IMR-90 (cell line): ENCODE measurements around the gene OTOG. TPM values are rescaled to one million over a fixed set of nuclear protein-coding genes. Genes with fewer than 3 reads are reported as not detected.

ENCODE experiments used
- ATAC-seq: fragments of 200-7000 bp; cut with Tn5 transposase; 2 replicates; pipeline ENCODE4 v1.9.1; 2020; ENCODE audit warnings: low read depth, mild to moderate bottlenecking, moderate library complexity
- BruUV-seq: library from RNA; stranded (reverse); fragments of 400-500 nt; replicated peaks from 2 replicates; lab custom pipeline; 2021; lab: Mats Ljungman, UMichigan
- CTCF ChIA-PET: fragments of 300-600 bp; formaldehyde crosslinking; extraction: SDS; loops from one replicate; lab custom pipeline; 2021; ENCODE audit warnings: antibody characterized with exemption; lab: Yijun Ruan, JAX
- POLR2A ChIA-PET: fragments of 300-600 bp; sonication (Branson Sonifier 250); formaldehyde crosslinking; loops from one replicate; lab custom pipeline; 2022; ENCODE audit warnings: antibody characterized with exemption; ENCODE audit not compliant: unreplicated experiment; lab: Charles Lee
- DNase-seq: peaks from one replicate; pipeline ENCODE4 v3.0.0; 2013
- H2AFZ ChIP-seq: replicated peaks from 2 replicates; pipeline ENCODE3; 2013; ENCODE audit warnings: low read length, mild to moderate bottlenecking; ENCODE audit not compliant: poor library complexity
- H2AK5ac ChIP-seq: 2 replicates; pipeline ENCODE4 v1.6.1; 2013; ENCODE audit warnings: low read depth, low read length, inconsistent platforms
- H2AK9ac ChIP-seq: replicated peaks from 2 replicates; pipeline ENCODE3; 2013; ENCODE audit warnings: mild to moderate bottlenecking, low read depth, low read length, moderate library complexity; ENCODE audit not compliant: poor library complexity
- H2BK120ac ChIP-seq: 2 replicates; pipeline ENCODE4 v1.6.1; 2013; ENCODE audit warnings: low read depth, low read length, inconsistent platforms
- H2BK15ac ChIP-seq: 3 replicates; pipeline ENCODE4 v1.6.1; 2013; ENCODE audit warnings: low read depth, low read length, inconsistent platforms
- H2BK20ac ChIP-seq: 2 replicates; pipeline ENCODE4 v1.6.1; 2013; ENCODE audit warnings: low read depth, mild to moderate bottlenecking, inconsistent platforms, low read length, moderate library complexity
- H2BK5ac ChIP-seq: 2 replicates; pipeline ENCODE4 v1.6.1; 2013; ENCODE audit warnings: mild to moderate bottlenecking, low read depth, low read length, inconsistent platforms; ENCODE audit not compliant: poor library complexity, severe bottlenecking
- H3K14ac ChIP-seq: replicated peaks from 2 replicates; pipeline ENCODE4 v1.6.1; 2013; ENCODE audit warnings: low read depth, low read length, inconsistent platforms
- H3K18ac ChIP-seq: 2 replicates; pipeline ENCODE4 v1.6.1; 2013; ENCODE audit warnings: low read depth, low read length, control low read depth
- H3K23ac ChIP-seq: 2 replicates; pipeline ENCODE4 v1.6.1; 2013; ENCODE audit warnings: low read depth, low read length, inconsistent platforms
- H3K27ac ChIP-seq: 2 replicates; pipeline ENCODE4 v1.5.1; 2013; ENCODE audit warnings: mild to moderate bottlenecking, control low read depth, low read length; ENCODE audit not compliant: insufficient read depth
- H3K27me3 ChIP-seq: 2 replicates; pipeline ENCODE4 v1.6.1; 2013; ENCODE audit warnings: low read length; ENCODE audit not compliant: control insufficient read depth, insufficient read depth
- H3K36me3 ChIP-seq: 2 replicates; pipeline ENCODE4 v1.6.1; 2013; ENCODE audit warnings: low read length, mixed read lengths; ENCODE audit not compliant: control insufficient read depth, insufficient read depth
- H3K4ac ChIP-seq: 2 replicates; pipeline ENCODE4 v1.6.1; 2013; ENCODE audit warnings: low read depth, low read length, inconsistent platforms
- H3K4me1 ChIP-seq: 2 replicates; pipeline ENCODE4 v1.6.1; 2013; ENCODE audit warnings: low read length, mixed read lengths; ENCODE audit not compliant: control insufficient read depth, insufficient read depth
- H3K4me2 ChIP-seq: 2 replicates; pipeline ENCODE4 v1.6.1; 2013; ENCODE audit warnings: low read depth, mild to moderate bottlenecking, control low read depth, low read length, moderate library complexity
- H3K4me3 ChIP-seq: 2 replicates; pipeline ENCODE4 v1.5.1; 2013; ENCODE audit warnings: low read depth, mild to moderate bottlenecking, control low read depth, low read length, moderate library complexity; ENCODE audit not compliant: insufficient read depth
- H3K56ac ChIP-seq: 2 replicates; pipeline ENCODE4 v1.6.1; 2013; ENCODE audit warnings: low read length, inconsistent platforms; ENCODE audit not compliant: insufficient read depth; ENCODE audit errors: extremely low read depth
- H3K79me1 ChIP-seq, 2 experiments: 2 replicates each; pipeline ENCODE4 v1.6.1; 2013; ENCODE audit warnings: low read length in 2 of 2, inconsistent platforms in 1 of 2, low read depth in 1 of 2
- H3K9ac ChIP-seq: 2 replicates; pipeline ENCODE4 v1.6.1; 2013; ENCODE audit warnings: low read depth, low read length, control low read depth
- H3K9me1 ChIP-seq: 2 replicates; pipeline ENCODE4 v1.6.1; 2013; ENCODE audit warnings: low read length, inconsistent platforms; ENCODE audit not compliant: insufficient read depth
- H3K9me3 ChIP-seq: 2 replicates; pipeline ENCODE4 v1.6.1; 2013; ENCODE audit warnings: low read length; ENCODE audit not compliant: control insufficient read depth, insufficient read depth
- H4K20me1 ChIP-seq: 2 replicates; pipeline ENCODE4 v1.6.1; 2013; ENCODE audit warnings: low read length, inconsistent platforms; ENCODE audit not compliant: insufficient read depth
- H4K5ac ChIP-seq: 2 replicates; pipeline ENCODE4 v1.6.1; 2013; ENCODE audit warnings: mild to moderate bottlenecking, low read depth, low read length, control low read depth
- H4K8ac ChIP-seq, 2 experiments: 2 replicates each; pipeline ENCODE4 v1.6.1; 2013; ENCODE audit warnings: low read depth in 2 of 2, low read length in 2 of 2, control low read depth in 1 of 2, inconsistent platforms in 1 of 2
- H4K91ac ChIP-seq: 2 replicates; pipeline ENCODE4 v1.6.1; 2013; ENCODE audit warnings: low read depth, low read length, inconsistent platforms; ENCODE audit not compliant: insufficient read depth
- BHLHE40 ChIP-seq: fragments of 150-350 bp; IDR thresholded peaks from 2 replicates; pipeline ENCODE4 v1.6.1; 2016; ENCODE audit warnings: mild to moderate bottlenecking, low read depth, low read length
- CEBPB ChIP-seq: IDR thresholded peaks from 2 replicates; pipeline ENCODE4 v1.6.1; 2012; ENCODE audit warnings: low read depth, low read length, improper control_type of control experiment
- CTCF ChIP-seq: conservative IDR thresholded peaks from 2 replicates; pipeline ENCODE4 v1.5.1; 2012; ENCODE audit warnings: mild to moderate bottlenecking, low read depth, low read length, improper control_type of control experiment
- ELK1 ChIP-seq: fragments of 150-350 bp; IDR thresholded peaks from 2 replicates; pipeline ENCODE4 v1.6.1; 2016; ENCODE audit warnings: low read depth, mild to moderate bottlenecking, low read length, moderate library complexity, borderline replicate concordance
- MXI1 ChIP-seq: IDR thresholded peaks from 2 replicates; pipeline ENCODE4 v1.6.1; 2012; ENCODE audit warnings: low read depth, mild to moderate bottlenecking, low read length, moderate library complexity, borderline replicate concordance
- POLR2A ChIP-seq: IDR thresholded peaks from 2 replicates; pipeline ENCODE4 v1.6.1; 2012; ENCODE audit warnings: mild to moderate bottlenecking, low read depth, low read length
- RCOR1 ChIP-seq: IDR thresholded peaks from 2 replicates; pipeline ENCODE4 v1.6.1; 2012; ENCODE audit warnings: mild to moderate bottlenecking, low read length, improper control_type of control experiment; ENCODE audit not compliant: insufficient replicate concordance
- RFX5 ChIP-seq: IDR thresholded peaks from 2 replicates; pipeline ENCODE4 v1.8.0; 2012; ENCODE audit warnings: low read depth, mild to moderate bottlenecking, low read length, moderate library complexity
- SMC3 ChIP-seq: fragments of 150-350 bp; IDR thresholded peaks from 2 replicates; pipeline ENCODE4 v1.6.1; 2016; ENCODE audit warnings: low read depth, mild to moderate bottlenecking, antibody characterized with exemption, low read length, moderate library complexity
- USF2 ChIP-seq: fragments of 150-350 bp; IDR thresholded peaks from 2 replicates; pipeline ENCODE4 v1.6.1; 2017; ENCODE audit warnings: mild to moderate bottlenecking, antibody characterized with exemption, low read length, low read depth
- WGBS, 2 experiments: methylation state at CpG; one replicate each; pipeline versions ENCODE4 v1.1.5 to v1.1.7; 2013; ENCODE audit warnings: missing lambda C conversion rate in 2 of 2; ENCODE audit not compliant: insufficient read length in 1 of 2; ENCODE audit errors: extremely low coverage in 2 of 2; 5-methylcytosine and 5-hydroxymethylcytosine counted together
- dilution Hi-C: fragments of 300-500 bp; cut with HindIII; formaldehyde crosslinking; loops from one replicate; pipeline ENCODE4 v1.14.3; 2018; ENCODE audit warnings: low sequenced_read_pairs; ENCODE audit not compliant: unreplicated experiment
- in situ Hi-C: fragments of 300-500 bp; cut with MboI; formaldehyde crosslinking; loops from 3 replicates; pipeline ENCODE4 v1.14.3; 2019; ENCODE audit warnings: low sequenced_read_pairs, inconsistent platforms, mixed read lengths
- intact Hi-C: fragments of 100-400 bp; cut with micrococcal nuclease; formaldehyde crosslinking; loops from 2 replicates; pipeline ENCODE4 v1.10.0; 2022
- polyA plus RNA-seq, 3 experiments: library from polyadenylated mRNA; depleted of rRNA; stranded (reverse); fragments of >200 nt; gene quantifications; 2 replicates each; pipeline ENCODE4 v1.2.3, GENCODE V29; 2012; ENCODE audit warnings: low replicate concordance in 1 of 3
- total RNA-seq: library from RNA; depleted of rRNA; stranded (reverse); fragments of >200 nt; gene quantifications from 2 replicates; pipeline ENCODE4 v1.2.3, GENCODE V29; 2012

The OTOG gene
- total and polyA plus RNA-seq, 2 of the 4 experiments (the other 2 are of a cell fraction), result not detected

- Histone ChIP-seq H3K23ac (no peak overlapping the region), H2AK5ac (no peak overlapping the region), H3K4ac (no peak overlapping the region), H3K36me3 (no peaks in the 10 kb centered on the region), H2BK20ac (no peak overlapping the region), H3K27ac (no peak overlapping the region), H2BK15ac (no peak overlapping the region), H3K27me3 (peaks cover 20% of the 10 kb centered on the region), H2AFZ (no peak overlapping the region), H3K79me1 (no peaks in the 10 kb centered on the region), H3K18ac (no peak overlapping the region), H4K91ac (no peak overlapping the region), H3K4me3 (no peak overlapping the region), H4K20me1 (no peaks in the 10 kb centered on the region), H3K14ac (no peak overlapping the region), H4K5ac (no peak overlapping the region), H3K9me1 (no peaks in the 10 kb centered on the region), H3K4me1 (no peaks in the 10 kb centered on the region), H3K56ac (no peak overlapping the region), H4K8ac (no peak overlapping the region), H2BK120ac (no peak overlapping the region), H2BK5ac (no peak overlapping the region), H3K9ac (no peak overlapping the region), H3K4me2 (no peak overlapping the region), H2AK9ac (no peak overlapping the region), H3K9me3 (no peaks in the 10 kb centered on the region)
- in situ Hi-C loops, result no loop called here
- no CpG with 5 or more reads among the region's 2 CpGs for WGBS, 2 experiments
- ChIA-PET CTCF (no interaction called here), POLR2A (no interaction called here)
- no peak for TF ChIP-seq SMC3
- no peak for TF ChIP-seq RFX5
- TF ChIP-seq MXI1, result no peak
- no peak for TF ChIP-seq RCOR1
- no peak for TF ChIP-seq CTCF
- TF ChIP-seq BHLHE40, result no peak
- TF ChIP-seq USF2, result no peak
- TF ChIP-seq ELK1, result no peak
- TF ChIP-seq POLR2A, result no peak
- no peak for TF ChIP-seq CEBPB
- intact Hi-C loops, result no loop called here
- dilution Hi-C loops, result no loop called here
- BruUV-seq, result no TSS peak
- DNase-seq (no peak), ATAC-seq (no peak)
These were observed 4.0 kb upstream of the OTOG start for GRCh38 chr11:17543041-17543440.
